ENCODE measurements around the gene PSME3.

DNA sequence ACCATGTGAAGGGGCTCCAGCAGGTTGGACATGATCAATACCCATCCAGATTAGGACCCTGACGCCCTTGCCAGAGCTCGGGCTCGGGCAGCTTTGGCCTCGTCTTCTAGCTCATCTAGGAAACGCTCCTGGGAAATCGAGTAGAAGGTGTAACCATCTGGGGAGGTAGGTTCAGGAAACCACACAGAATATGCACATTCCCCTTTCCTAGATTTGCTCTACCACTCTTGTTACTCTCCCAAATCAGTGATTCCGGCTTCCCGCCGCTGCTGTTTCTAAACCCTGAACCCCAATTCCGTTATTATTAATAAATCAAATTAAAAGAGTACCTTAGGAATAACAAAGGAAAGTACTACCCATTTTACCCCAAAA is 35.2 kb upstream of the PSME3 start:
- TF ChIP-seq CTCF (IDR thresholded peaks at IDR 0.05; ENCODE audit: borderline replicate concordance, extremely low read depth, low read length, poor library complexity, severe bottlenecking): no peak
- TF ChIP-seq EZH2 (IDR thresholded peaks at IDR 0.05; ENCODE audit: borderline replicate concordance, low read depth, low read length, severe bottlenecking): no peak

Measured in DND-41 (cell line).